Cardiac fibroblast (primary cell): ENCODE measurements around the gene MYO3A.

Experiments
- DNase-seq, 2 donors: peaks; one replicate each; pipeline versions ENCODE4 v3.0.0 to v3.0.0-alpha.2; 2010; ENCODE audit warnings: low read depth in 2 of 2
- H3K4me3 ChIP-seq, 2 donors: replicated peaks in 1 of 2; 1 replicate in 1 of 2; 2 replicates in 1 of 2; pipeline ENCODE4 v1.5.1; 2011; ENCODE audit warnings: low read depth in 2 of 2, low read length in 2 of 2, mild to moderate bottlenecking in 2 of 2, moderate library complexity in 1 of 2
- TF ChIP-seq, protein P1 (sequence below): IDR thresholded peaks from one replicate; pipeline ENCODE4 v1.5.1; 2011; ENCODE audit warnings: low read depth, mild to moderate bottlenecking, low read length, inconsistent platforms

Gene MYO3A

DNA sequence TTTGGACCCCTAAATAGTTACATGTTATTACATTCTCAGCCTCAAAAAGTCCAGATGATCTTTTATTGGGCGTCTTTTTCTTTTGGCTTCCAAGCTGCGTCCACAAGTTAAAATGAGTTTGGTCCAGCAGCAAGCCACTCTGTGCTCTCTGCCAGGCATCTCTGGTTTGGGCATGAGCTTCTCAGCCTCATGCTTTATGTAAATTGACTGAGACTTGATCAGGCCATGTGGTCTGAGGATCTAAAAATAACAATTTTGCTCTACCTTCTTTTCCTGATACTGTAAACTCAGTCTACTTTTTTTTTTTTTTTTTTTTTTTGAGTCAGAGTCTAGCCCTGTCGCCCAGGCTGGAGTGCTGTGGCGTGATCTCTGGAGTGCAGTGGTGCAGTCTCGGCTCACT lies 298.1 kb downstream of the MYO3A start:
- TF ChIP-seq, protein P1, sequence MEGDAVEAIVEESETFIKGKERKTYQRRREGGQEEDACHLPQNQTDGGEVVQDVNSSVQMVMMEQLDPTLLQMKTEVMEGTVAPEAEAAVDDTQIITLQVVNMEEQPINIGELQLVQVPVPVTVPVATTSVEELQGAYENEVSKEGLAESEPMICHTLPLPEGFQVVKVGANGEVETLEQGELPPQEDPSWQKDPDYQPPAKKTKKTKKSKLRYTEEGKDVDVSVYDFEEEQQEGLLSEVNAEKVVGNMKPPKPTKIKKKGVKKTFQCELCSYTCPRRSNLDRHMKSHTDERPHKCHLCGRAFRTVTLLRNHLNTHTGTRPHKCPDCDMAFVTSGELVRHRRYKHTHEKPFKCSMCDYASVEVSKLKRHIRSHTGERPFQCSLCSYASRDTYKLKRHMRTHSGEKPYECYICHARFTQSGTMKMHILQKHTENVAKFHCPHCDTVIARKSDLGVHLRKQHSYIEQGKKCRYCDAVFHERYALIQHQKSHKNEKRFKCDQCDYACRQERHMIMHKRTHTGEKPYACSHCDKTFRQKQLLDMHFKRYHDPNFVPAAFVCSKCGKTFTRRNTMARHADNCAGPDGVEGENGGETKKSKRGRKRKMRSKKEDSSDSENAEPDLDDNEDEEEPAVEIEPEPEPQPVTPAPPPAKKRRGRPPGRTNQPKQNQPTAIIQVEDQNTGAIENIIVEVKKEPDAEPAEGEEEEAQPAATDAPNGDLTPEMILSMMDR: no peak
- no peak overlapping the region for H3K4me3 ChIP-seq
- DNase-seq: no peak

DNA sequence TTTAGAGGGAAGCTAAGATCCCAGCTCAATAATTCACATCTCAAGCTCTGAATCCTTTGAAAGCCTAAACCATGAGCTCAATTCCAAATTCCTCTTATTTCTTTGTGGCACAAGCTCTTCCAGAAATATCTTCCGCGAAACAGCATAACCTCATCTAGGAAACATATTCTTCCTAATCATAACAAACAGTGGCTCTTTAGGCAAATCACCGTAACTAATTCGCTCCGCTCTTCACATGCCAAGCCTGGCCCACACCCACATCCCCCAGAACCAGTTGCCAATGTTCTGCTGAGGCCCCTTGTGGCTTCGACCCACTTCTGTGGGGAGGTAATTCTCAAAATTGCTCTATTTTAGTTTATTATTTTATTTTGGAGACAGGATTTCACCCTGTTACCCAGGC lies 301.7 kb downstream of the MYO3A start:
- TF ChIP-seq, protein P1: no peak
- no peak overlapping the region for H3K4me3 ChIP-seq
- DNase-seq: no peak

DNA sequence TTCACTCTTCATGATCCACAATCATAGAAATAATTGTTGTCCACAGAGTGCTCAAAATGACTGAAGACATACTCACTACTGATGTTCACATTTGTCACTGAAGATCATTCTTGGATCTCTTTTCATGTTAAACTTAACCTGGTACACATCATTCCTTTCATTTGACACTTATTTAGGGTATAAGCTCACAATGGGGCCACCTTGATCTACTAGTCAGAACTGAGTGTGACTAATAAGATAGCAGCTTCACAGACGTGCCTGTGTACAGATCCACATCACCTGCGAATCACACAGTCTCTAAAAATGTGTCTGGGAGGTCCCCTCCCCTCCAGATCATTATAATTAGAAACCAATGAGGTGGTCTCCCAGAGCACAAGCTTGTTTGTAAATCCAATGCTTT lies 304.3 kb downstream of the MYO3A start:
- TF ChIP-seq, protein P1: no peak
- no peak overlapping the region for H3K4me3 ChIP-seq
- no peak for DNase-seq

DNA sequence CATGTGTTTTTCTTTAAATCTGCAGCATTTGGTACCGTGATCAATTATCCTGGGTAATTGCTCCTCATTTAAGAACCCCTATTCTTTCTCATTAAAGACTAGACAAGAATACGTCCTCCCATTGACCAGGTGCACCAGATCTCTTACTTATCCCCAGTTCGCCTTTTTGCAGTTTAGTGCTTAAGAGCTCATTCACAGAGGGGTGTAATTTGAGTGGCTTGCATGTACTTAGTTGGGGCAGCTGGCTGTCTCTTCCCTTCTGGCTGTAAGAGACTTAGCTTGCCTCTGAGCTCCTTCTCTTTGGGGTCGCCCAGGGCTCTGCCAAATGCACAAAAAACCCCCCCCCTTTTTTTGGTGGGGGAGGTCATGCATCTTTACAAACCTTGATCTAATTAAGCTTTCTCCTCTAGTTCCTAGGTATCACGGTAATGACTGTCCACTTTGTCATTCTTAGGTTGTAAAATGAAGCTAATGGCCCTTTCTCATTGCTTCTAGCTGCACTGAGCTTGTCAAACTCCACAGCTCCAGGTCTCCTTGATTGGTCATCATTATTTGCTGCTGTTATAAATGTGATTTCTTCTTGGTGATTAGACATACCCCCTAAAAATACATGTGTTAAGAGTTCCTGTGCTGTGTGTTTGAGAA lies 308.8 kb downstream of the MYO3A start:
- no peak for DNase-seq

DNA sequence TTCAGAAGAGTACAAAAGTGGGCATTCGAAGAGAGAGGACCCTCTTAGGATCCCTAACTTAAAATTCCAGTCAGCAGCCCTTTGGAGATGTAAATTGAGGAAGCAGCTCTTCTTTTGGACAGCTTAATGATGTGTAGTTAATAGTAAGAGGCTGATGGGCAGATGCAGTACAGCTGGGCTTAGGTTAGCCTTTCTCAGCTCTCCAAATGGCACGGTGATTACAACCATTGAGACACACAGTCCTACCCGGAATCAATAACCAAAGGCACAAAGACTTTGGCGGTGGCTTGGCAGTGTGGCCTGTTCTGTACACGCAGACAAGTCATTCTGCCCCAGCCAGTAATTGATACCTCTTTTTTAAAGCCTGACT lies 309.3 kb downstream of the MYO3A start:
- TF ChIP-seq, protein P1: no peak

More for the DNA sequence above, 308.8 kb downstream of the MYO3A start:
- H3K4me3 ChIP-seq: no peak overlapping the region
- TF ChIP-seq, protein P1: no peak

DNA sequence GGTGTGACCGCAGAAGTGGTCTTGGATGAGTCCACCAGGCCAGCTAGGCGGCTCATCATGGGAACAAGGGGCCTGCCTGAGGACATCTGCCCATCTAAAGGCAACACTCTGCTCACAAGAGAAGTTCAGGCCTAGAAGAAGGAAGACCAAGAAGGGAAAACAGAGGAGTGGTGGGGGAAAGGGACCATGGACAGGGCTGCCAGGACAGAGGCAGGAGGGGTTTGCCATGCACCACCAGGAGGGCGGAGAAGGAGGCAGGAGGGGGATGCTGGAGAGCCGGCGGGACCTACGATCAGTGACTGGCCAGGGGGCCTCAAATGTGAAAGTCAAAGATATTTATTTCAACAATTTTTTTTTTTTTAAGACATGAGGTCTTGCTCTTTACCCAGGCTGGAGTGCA lies 315.7 kb downstream of the MYO3A start:
- no peak overlapping the region for H3K4me3 ChIP-seq
- TF ChIP-seq, protein P1: no peak
- no peak for DNase-seq

More for the DNA sequence above, 309.3 kb downstream of the MYO3A start:
- H3K4me3 ChIP-seq: no peak overlapping the region
- no peak for DNase-seq

DNA sequence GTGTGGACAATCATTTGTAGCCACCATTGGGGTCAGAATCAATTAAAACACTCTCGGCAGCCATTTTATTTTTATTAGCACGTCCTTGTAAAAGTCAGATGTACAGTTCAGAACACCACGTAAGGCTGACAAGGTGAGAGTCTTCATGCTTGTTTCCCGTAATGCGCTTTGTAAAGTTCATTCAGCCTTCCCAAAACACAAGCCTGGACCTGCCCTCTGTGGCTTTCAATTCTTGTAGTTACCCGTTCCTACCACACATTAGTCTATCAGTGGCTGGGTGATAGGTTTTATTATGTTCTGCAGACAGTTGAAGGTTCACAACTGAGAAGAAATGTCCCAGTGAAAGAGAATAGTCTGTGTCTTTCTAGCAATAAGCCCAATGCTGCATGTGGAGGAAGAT lies 317.9 kb downstream of the MYO3A start:
- TF ChIP-seq, protein P1: no peak
- no peak overlapping the region for H3K4me3 ChIP-seq
- DNase-seq: no peak
